C4-2B (cell line): Measurements from ENCODE around the gene STRAP.
"Not testable (repeated sequence)": the region's sequence is repeated elsewhere in the genome, so short reads cannot be mapped to it uniquely, and the experiment has no call there.

Experiments
- H3K27ac ChIP-seq: fragments of 450-650 bp; 2 replicates; pipeline ENCODE4 v1.5.1; 2017
- CTCF ChIP-seq: fragments of 450-650 bp; conservative IDR thresholded peaks from 2 replicates; pipeline ENCODE4 v1.5.1; 2017; ENCODE audit warnings: mild to moderate bottlenecking
- ZFX ChIP-seq: fragments of 450-650 bp; IDR thresholded peaks from 2 replicates; pipeline ENCODE4 v1.6.1; 2017

The STRAP gene

DNA sequence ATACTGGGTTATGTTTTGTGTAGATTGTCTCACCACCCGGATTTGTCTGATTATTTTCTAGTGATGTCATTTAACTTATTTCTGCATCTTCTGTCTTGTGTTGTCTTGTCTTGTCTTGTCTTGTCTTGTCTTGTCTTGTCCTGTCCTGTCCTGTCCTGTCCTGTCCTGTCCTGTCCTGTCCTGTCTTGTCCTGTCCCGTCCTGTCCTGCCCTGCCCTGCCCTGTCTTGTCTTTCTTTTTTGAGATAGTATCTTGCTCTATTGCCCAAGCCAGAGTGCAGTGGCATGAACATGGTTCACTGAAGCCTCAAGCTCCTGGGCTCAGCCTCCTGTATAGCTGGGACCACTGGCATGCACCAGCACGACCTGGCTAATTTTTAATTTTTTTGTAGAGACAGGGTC is 54.6 kb downstream of the STRAP start:
- no peak for TF ChIP-seq CTCF
- no peak for TF ChIP-seq ZFX
- no peak overlapping the region for H3K27ac ChIP-seq

GRCh38 chr12:15937902-15938301 is 55.7 kb downstream of the STRAP start:
- TF ChIP-seq ZFX (no peak), CTCF (no peak)
- no peak overlapping the region for H3K27ac ChIP-seq

DNA sequence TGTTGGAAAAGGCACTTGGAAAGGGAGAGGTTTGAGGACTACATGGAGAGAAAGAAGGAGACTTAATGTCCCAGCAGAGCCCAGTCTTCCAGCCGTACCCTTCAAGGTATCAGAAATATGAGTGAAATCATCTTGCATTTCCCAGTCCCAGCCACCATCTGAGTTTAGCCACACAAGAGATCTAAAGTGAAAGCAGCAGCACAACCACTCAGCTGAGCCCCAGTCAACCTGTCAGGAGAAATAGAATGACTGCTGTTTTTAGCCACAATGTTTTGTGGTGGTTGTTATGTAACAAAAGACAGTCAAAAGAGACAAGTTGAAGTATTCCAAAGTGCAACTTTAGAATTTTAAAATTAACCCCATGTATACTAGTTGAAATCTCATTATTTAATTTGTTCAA is 56.9 kb downstream of the STRAP start:
- TF ChIP-seq ZFX: no peak
- no peak for TF ChIP-seq CTCF
- H3K27ac ChIP-seq: no peak overlapping the region

DNA sequence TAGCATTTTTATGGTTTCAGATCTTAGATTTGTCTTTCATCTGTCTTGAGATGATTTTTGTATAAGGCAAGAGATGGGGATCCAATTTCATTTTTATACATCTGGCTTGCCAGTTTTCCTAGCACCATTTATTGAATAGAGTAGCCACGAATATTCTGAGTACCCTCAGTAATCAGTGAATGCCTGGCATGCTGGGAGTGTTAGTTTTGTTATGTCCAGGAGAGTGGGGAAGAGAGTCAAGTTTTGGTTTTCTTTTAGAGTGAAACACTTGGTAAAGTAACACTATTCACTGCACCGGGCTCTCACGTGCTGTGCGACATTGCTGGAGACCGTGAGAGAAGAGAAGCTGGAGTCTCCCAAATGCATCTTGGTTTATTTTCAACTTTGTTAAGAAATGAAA is 60.3 kb downstream of the STRAP start:
- TF ChIP-seq CTCF: no peak
- no peak for TF ChIP-seq ZFX
- H3K27ac ChIP-seq: no peak overlapping the region

DNA sequence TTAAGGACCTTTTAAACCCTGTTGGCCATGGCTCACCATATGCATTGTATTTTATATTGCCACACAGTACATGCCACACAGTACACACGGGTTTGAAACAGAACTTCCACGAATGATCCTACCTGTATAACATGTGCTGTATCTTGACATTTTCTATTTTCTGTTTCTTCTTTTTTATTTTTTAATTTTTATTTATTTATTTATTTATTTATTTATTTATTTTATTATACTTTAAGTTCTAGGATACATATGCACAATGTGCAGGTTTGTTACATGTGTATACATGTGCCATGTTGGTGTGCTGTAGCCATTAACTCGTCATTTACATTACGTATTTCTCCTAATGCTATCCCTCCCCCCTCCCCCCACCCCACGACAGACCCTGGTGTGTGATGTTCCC is 61.3 kb downstream of the STRAP start:
- not testable (repeated sequence) for H3K27ac ChIP-seq

GRCh38 chr12:15948461-15948860 is 66.3 kb downstream of the STRAP start:
- not testable (repeated sequence) for H3K27ac ChIP-seq
